ENCODE data around the gene OR2C3.
"Not testable (repeated sequence)": the region's sequence is repeated elsewhere in the genome, so short reads cannot be mapped to it uniquely, and the experiment has no call there.

OR2C3 gene

GRCh38 chr1:247528812-247529474 is 7.3 kb downstream of the OR2C3 start:
- TF ChIP-seq CTCF (IDR thresholded peaks at IDR 0.05; ENCODE audit: extremely low read depth, insufficient read depth, missing control alignments) = no peak
- no peak for DNase-seq (ENCODE audit: low spot score)
- in situ Hi-C loops (cut with MboI; ENCODE audit: low pct_unique_long_range_greater_than_20kb, low sequenced_read_pairs, unreplicated experiment) = no loop called here

DNA sequence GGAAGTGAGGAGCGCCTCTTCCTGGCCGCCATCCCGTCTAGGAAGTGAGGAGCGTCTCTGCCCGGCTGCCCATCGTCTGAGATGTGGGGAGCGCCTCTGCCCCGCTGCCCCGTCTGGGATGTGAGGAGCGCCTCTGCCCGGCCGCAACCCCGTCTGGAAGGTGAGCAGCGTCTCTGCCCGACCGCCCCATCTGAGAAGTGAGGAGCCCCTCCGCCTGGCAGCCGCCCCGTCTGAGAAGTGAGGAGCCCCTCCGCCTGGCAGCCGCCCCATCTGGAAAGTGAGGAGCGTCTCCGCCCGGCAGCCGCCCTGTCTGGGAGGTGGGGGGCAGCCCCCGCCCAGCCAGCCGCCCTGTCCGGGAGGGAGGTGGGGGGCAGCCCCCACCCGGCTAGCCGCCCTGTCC is 14.4 kb downstream of the OR2C3 start:
- DNase-seq (ENCODE audit: low spot score); in situ Hi-C loops (cut with MboI; ENCODE audit: low pct_unique_long_range_greater_than_20kb, low sequenced_read_pairs, unreplicated experiment): not testable (repeated sequence)

GRCh38 chr1:247518613-247518891 is 17.7 kb downstream of the OR2C3 start:
- no peak for DNase-seq (ENCODE audit: low spot score)
- no peak for TF ChIP-seq CTCF (IDR thresholded peaks at IDR 0.05; ENCODE audit: extremely low read depth, insufficient read depth, missing control alignments)
- in situ Hi-C loops (cut with MboI; ENCODE audit: low pct_unique_long_range_greater_than_20kb, low sequenced_read_pairs, unreplicated experiment) = no loop called here

GRCh38 chr1:247517795-247518612 is 18.2 kb downstream of the OR2C3 start:
- TF ChIP-seq CTCF (IDR thresholded peaks at IDR 0.05; ENCODE audit: extremely low read depth, insufficient read depth, missing control alignments) = no peak
- in situ Hi-C loops (cut with MboI; ENCODE audit: low pct_unique_long_range_greater_than_20kb, low sequenced_read_pairs, unreplicated experiment) = no loop called here
- DNase-seq (ENCODE audit: low spot score) = no peak

DNA sequence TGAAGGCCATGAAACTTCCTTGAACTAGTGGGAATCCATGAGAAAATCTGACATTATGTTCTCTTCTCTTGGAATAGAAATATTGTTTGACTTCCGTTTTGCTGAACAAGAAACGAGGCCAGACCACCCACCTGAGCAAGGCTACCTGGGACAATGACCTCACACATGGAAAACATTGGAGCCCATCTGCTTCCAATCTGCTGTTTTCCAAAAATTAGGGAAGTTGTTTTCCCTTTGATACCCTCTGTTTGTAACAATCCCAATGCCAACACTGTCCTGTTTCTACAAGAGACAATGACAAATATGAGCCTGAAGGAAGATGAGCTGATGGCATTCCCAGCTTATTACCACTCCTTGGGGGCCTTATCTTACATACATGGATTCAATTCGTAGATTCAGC is 29.4 kb downstream of the OR2C3 start:
- no peak for TF ChIP-seq CTCF (IDR thresholded peaks at IDR 0.05; ENCODE audit: extremely low read depth, insufficient read depth, missing control alignments)
- no peak for DNase-seq (ENCODE audit: low spot score)
- in situ Hi-C loops (cut with MboI; ENCODE audit: low pct_unique_long_range_greater_than_20kb, low sequenced_read_pairs, unreplicated experiment) = no loop called here

- in situ Hi-C loops (cut with MboI; ENCODE audit: low pct_unique_long_range_greater_than_20kb, low sequenced_read_pairs, unreplicated experiment) = no loop called here
- TF ChIP-seq CTCF (IDR thresholded peaks at IDR 0.05; ENCODE audit: extremely low read depth, insufficient read depth, missing control alignments) = no peak
Observed at GRCh38 chr1:247500865-247501264, 35.4 kb downstream of the OR2C3 start.

DNA sequence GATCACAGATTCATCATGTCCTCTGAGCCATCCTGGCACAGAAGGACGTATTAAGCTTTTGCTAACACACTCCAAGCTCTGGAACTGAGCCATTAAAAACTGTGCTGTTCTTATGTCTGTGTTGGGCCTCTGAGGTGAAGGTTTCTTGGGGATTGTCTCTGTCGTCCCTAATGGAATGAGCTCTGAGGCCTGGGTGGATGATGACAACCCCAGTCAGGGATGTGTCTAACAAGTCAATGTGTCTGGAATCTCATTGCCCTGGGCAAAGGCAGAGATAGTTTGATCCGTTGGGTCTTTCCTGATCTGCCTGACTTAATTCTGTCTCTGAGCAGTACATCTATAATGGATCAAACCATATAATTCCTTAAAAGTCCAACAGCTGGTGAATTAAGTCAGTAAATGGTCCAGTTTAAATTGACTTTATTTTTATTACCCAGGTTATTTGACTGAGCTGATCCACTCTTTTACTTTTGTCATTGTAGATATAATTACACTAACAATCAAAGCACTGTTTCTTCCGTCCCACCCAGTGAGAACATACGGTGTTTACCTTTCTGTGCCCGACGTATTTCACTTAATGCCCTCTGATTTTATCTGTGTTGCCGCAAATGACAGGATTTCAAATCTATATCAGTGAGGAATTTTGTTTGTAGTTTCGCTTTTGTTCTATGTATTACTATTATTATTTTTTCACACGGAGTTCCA is 39.5 kb downstream of the OR2C3 start:
- no peak for TF ChIP-seq CTCF (IDR thresholded peaks at IDR 0.05; ENCODE audit: extremely low read depth, insufficient read depth, missing control alignments)
- in situ Hi-C loops (cut with MboI; ENCODE audit: low pct_unique_long_range_greater_than_20kb, low sequenced_read_pairs, unreplicated experiment) = loop anchor here (10.0 kb wide), 1 partner anchor 112 kb away; no protein-coding TSS in a partner anchor
- no peak for DNase-seq (ENCODE audit: low spot score)

More at GRCh38 chr1:247500865-247501264, 35.4 kb downstream of the OR2C3 start:
- DNase-seq (ENCODE audit: low spot score) = no peak
